AG04450 (cell line): Measurements from ENCODE around the gene DBNDD2. TPM values are rescaled to one million over a fixed set of nuclear protein-coding genes. Genes with fewer than 3 reads are reported as not detected.

Source experiments
- CTCF ChIA-PET: fragments of 300-600, 350-600 bp; formaldehyde crosslinking; extraction: SDS; loops from one replicate; lab custom pipeline; 2022; ENCODE audit warnings: antibody characterized with exemption, inconsistent platforms; lab: Charles Lee
- POLR2A ChIA-PET: fragments of 350-600 bp; formaldehyde crosslinking; extraction: SDS; loops from one replicate; lab custom pipeline; 2021; ENCODE audit warnings: antibody characterized with exemption, inconsistent platforms; lab: Yijun Ruan, JAX
- DNase-seq: peaks from one replicate; pipeline ENCODE4 v3.0.0-alpha.2; 2011; ENCODE audit warnings: low read depth, low spot score
- H3K27ac ChIP-seq: one replicate; pipeline ENCODE4 v1.5.1; 2012; ENCODE audit warnings: low read depth, low read length, control low read depth
- H3K27me3 ChIP-seq: one replicate; pipeline ENCODE4 v1.6.0; 2012; ENCODE audit warnings: low read length; ENCODE audit not compliant: control insufficient read depth, insufficient read depth
- H3K4me3 ChIP-seq: 2 replicates; pipeline ENCODE4 v1.5.1; 2011; ENCODE audit warnings: mild to moderate bottlenecking, low read depth, low read length, control low read depth
- H3K9me3 ChIP-seq: 2 replicates; pipeline ENCODE4 v1.5.1; 2012; ENCODE audit warnings: low read length; ENCODE audit not compliant: control insufficient read depth, insufficient read depth
- polyA plus RNA-seq: library from polyadenylated mRNA; depleted of rRNA; stranded (reverse); fragments of >200 nt; gene quantifications from 2 replicates; pipeline ENCODE4 v1.2.3, GENCODE V29; 2011
- TF ChIP-seq, protein P1 (sequence below): IDR thresholded peaks from 2 replicates; pipeline ENCODE4 v1.5.1; 2011; ENCODE audit warnings: low read depth, low read length, control low read depth, inconsistent platforms

DBNDD2 gene
- polyA plus RNA-seq, 1 experiment: 13.8 TPM

DNA sequence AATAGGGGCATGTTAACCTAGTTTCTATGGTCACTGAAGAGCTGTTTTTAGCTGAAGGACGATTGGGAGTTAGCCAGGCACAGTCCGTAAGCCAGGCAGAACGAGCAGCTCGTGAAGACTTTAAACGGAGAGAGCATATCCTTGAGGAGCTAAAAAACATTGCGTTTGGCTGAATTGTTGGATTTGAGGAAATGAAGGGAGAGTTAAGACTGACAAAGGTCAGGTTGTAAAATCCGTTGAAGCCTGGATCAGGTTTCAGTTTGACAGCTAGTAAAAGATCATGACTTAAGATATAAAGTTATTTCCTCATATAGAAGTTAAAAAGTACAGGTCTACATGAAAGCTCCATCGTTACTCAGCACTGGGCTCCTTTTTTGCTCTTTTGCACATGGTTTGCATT, 2.8 kb downstream of the DBNDD2 start:
- H3K4me3 ChIP-seq: no peak overlapping the region
- DNase-seq: no peak
- TF ChIP-seq, protein P1, sequence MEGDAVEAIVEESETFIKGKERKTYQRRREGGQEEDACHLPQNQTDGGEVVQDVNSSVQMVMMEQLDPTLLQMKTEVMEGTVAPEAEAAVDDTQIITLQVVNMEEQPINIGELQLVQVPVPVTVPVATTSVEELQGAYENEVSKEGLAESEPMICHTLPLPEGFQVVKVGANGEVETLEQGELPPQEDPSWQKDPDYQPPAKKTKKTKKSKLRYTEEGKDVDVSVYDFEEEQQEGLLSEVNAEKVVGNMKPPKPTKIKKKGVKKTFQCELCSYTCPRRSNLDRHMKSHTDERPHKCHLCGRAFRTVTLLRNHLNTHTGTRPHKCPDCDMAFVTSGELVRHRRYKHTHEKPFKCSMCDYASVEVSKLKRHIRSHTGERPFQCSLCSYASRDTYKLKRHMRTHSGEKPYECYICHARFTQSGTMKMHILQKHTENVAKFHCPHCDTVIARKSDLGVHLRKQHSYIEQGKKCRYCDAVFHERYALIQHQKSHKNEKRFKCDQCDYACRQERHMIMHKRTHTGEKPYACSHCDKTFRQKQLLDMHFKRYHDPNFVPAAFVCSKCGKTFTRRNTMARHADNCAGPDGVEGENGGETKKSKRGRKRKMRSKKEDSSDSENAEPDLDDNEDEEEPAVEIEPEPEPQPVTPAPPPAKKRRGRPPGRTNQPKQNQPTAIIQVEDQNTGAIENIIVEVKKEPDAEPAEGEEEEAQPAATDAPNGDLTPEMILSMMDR: no peak
- CTCF ChIA-PET: interaction anchor here (0.7 to 1.2 kb wide), 3 partner anchors 48 to 360 kb away, joined by 3 read pairs; partner anchors contain the start of gene SYS1
- no peaks in the 10 kb centered on the region for H3K9me3 ChIP-seq
- no peak overlapping the region for H3K27ac ChIP-seq
- H3K27me3 ChIP-seq: no peaks in the 10 kb centered on the region
- POLR2A ChIA-PET: no interaction called here

DNA sequence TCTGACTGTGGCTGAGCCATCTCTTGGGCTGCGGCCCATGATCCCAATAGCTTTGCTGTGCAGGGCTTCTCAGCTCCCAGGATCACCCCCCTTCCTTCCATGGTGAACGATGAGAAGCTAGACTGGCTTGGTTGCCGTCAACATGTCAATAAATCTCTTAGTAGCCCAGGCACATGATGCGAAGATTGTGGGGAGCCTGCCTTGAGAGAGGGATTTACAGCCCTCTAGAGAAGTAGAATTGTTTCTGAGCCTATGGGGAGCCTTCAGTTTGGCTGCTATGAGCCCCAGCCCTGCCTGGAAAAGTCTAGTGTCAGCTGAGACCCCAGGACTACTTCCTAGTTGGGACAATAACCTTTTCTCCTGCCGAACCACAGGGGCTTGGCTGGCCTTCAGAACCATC, 4.6 kb downstream of the DBNDD2 start:
- TF ChIP-seq, protein P1: no peak
- POLR2A ChIA-PET: no interaction called here

GRCh38 chr20:45413479-45413878, 5.4 kb downstream of the DBNDD2 start:
- Histone ChIP-seq H3K27me3 (no peaks in the 10 kb centered on the region), H3K27ac (no peak overlapping the region), H3K4me3 (no peak overlapping the region), H3K9me3 (no peaks in the 10 kb centered on the region; the same call in 1 of the 2 replicates)
- ChIA-PET CTCF (interaction anchor here (0.9 to 2.8 kb wide), 3 partner anchors 40 to 358 kb away, joined by 4 to 10 read pairs (median 10); no protein-coding TSS in a partner anchor), POLR2A (no interaction called here)
- TF ChIP-seq, protein P1: no peak
- DNase-seq: no peak

More for the DNA sequence above, 4.6 kb downstream of the DBNDD2 start:
- Histone ChIP-seq H3K9me3 (no peaks in the 10 kb centered on the region; the same call in 1 of the 2 replicates), H3K4me3 (no peak overlapping the region), H3K27ac (no peak overlapping the region), H3K27me3 (no peaks in the 10 kb centered on the region)
- CTCF ChIA-PET: interaction anchor here (0.9 to 2.8 kb wide), 4 partner anchors 36 to 358 kb away, joined by 4 to 10 read pairs (median 8); no protein-coding TSS in a partner anchor
- DNase-seq: no peak

DNA sequence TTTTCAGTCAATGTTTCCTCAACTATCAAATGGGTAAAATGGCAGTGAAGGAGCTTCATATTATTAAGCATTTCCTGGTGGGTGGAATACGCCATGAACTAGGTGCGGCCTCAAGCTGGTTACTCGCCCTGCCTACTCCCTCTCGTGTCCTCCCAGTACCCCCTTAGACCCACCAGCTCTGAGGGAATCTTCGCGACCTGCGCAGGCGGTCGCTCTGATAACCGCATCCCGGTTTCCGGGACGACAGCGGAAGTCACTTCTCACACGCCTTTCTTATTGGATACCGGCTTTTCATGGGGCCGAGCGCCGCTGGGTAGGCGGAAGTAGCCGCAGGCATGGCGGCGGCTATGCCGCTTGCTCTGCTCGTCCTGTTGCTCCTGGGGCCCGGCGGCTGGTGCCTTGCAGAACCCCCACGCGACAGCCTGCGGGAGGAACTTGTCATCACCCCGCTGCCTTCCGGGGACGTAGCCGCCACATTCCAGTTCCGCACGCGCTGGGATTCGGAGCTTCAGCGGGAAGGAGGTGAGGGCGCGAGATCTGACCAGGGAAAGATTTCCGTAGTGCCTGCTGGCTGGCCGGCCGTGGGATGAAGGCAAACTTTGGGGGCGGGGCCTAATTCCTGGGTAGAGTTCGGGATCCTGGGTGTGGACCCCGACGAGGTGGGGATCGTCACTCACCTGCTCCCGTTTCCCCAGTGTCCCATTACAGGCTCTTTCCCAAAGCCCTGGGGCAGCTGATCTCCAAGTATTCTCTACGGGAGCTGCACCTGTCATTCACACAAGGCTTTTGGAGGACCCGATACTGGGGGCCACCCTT, 7.9 kb downstream of the DBNDD2 start, which contains the start of gene PIGT:
TSS of gene PIGT (plus strand) at position 320 of the 816 bp plus-strand sequence. CDS start at position 336, 16 bp downstream.
- Histone ChIP-seq H3K27ac (peak within 1 kb of the TSS; percentile 48), H3K9me3 (no peaks in the 10 kb centered on the region; the same call in 1 of the 2 replicates), H3K4me3 (peak within 1 kb of the TSS; percentile 93), H3K27me3 (no peaks in the 10 kb centered on the region)
- no peak for DNase-seq
- TF ChIP-seq, protein P1: no peak
- ChIA-PET CTCF (interaction anchor here (1.2 to 5.0 kb wide), 6 partner anchors 21 to 97 kb away, joined by 3 to 36 read pairs (median 6); partner anchors contain the start of gene SYS1), POLR2A (interaction anchor here (0.6 to 1.5 kb wide), 5 partner anchors 21 to 701 kb away, joined by 3 to 5 read pairs (median 5); partner anchors contain the start of genes CCN5 and SYS1)
